Left renal cortex interstitium (tissue), 4 donors: Measurements from ENCODE around the gene ARFGAP1. TPM values are rescaled to one million over a fixed set of nuclear protein-coding genes. Genes with fewer than 3 reads are reported as not detected.
"Not testable (repeated sequence)": the region's sequence is repeated elsewhere in the genome, so short reads cannot be mapped to it uniquely, and the experiment has no call there.

ENCODE experiments used
- DNase-seq, 4 donors: peaks; one replicate each; pipeline ENCODE4 v3.0.0-alpha.2; 2013; ENCODE audit warnings: low read depth in 4 of 4, low spot score in 2 of 4, missing footprints in 1 of 4
- polyA plus RNA-seq, 4 donors: library from polyadenylated mRNA; unstranded; fragments of 120-200 nt; gene quantifications; one replicate each; pipeline ENCODE4 v1.2.1, GENCODE V29; 2013; ENCODE audit not compliant: insufficient read length in 4 of 4

Gene ARFGAP1
- polyA plus RNA-seq, 4 donors: 53.9 to 90.8 (median 73.9) TPM

DNA sequence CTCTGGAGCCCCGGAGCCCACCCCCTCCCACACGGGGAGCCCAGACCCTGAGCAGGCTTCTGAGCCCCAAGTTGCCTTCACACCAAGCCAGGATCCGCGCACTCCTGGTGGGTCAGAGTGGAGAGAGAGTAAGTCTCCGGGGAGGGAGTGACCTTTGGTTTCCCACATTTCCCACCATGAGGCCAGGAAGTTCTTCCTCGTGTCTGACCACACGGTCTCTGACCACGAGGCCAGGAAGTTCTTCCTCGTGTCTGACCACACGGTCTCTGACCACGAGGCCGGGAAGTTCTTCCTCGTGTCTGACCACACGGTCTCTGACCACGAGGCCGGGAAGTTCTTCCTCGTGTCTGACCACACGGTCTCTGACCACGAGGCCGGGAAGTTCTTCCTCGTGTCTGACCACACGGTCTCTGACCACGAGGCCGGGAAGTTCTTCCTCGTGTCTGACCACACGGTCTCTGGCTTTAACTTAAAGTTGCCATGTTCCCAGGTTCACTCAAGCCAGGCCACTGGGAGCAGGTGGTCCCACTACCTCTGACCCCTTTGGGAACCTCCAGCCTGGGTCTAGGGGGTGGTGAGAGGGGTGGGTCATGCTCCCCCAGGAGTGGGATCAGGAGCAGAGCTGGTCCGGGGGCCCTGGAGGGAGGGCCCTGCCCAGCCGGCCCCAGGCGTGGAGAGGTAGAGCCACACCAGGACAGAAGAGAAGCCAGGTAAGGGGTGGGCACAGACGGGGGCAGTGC, 33.5 kb downstream of the ARFGAP1 start:
- not testable (repeated sequence) for DNase-seq

DNA sequence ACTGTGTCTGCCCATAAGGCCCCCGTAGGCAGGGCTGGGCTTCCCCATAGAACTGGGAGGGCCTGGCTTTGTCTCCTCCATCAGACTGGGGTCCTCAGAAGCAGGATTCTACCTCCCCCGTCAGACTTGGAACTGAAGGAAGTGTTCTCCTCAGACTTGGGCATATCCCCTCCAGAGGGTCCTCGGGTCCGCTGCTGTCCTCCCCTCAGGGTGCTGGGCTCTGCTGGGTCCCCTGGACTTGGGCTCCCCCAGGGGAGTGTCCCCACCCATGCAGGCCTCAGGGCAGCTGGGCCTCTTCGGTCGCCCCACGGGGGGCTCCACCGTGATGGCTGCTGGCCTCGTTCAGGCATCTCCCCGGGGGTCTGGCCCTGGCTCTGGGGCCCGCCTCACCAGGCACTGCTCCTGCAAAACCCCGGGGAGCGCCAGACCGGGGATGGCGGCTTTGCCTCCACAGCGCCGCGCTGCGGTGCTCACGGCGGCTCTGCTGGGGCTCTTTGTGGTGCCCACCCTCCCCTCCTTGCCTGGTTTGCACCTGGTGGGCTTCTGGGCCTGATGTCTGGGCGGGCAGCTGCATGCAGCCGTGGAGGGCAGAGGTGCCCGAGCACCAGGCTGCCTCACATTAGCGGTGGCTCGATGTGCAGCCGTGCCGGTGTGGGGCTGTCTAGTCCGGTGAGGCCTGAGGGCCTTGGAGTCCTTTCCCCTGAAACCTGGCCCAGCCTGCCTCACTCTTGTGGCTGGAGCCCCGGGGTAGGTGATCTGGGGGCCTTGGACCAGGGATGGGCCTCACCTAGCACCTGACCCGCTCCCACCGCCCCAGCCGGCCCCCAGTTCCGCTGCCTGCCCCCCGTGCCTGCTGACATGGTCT, 34.3 kb downstream of the ARFGAP1 start:
- DNase-seq: no peak

DNA sequence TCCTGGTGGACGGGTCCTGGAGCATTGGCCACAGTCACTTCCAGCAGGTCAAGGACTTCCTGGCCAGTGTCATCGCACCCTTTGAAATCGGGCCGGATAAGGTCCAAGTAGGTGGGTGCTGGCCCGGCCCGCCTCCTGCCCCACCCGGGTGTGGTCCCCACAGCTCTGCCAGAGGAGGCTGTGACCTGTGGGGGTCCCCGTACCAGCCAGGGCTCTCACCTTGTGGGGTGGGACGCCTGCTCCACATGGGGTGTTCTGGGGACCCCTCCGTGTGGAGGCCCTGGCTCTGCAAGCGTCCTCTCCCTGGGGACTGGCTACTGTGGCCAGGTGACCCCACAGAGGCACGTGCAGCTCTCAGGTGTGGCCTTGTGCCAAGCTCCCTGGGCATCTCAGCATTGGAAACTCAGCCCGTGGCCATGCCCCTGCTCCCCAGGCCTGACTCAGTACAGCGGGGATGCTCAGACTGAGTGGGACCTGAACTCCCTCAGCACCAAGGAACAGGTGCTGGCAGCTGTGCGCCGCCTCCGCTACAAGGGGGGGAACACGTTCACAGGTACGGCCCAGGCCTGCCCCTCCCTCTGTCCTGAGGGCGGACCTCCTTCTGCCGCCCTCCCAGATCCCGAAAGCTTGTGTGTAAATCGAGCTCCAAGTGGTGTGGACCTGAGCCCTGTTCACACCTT, 35.1 kb downstream of the ARFGAP1 start:
- no peak for DNase-seq

DNA sequence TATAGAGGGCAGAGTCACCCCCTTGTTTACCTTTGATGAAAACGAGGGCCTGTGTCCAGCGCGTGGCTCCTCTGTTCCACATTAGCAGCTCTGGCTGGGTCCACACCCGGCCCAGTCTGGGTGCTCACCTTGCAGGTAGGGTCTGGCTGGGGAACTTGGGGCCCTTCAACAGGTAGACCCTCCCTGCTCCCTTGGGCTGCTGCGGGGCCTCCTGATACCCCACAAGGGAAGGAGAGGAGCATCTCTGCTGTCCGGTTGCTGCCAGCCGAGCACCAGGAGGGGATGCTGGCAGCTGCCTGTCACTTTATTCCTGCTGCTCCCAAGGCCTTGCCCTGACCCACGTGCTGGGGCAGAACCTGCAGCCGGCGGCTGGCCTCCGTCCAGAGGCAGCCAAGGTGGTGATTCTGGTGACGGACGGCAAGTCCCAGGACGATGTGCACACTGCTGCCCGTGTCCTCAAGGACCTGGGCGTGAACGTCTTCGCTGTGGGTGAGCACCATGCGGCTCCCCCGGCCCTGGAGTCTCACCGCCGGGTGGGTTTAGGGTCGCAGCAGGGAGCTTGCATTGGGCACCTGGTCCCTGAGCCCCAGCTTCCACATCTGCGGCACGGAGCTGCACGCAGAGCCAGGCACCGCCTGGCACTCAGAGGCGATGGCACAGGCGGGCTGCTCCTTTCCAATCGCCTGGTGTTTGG, 35.8 kb downstream of the ARFGAP1 start:
- DNase-seq: no peak

DNA sequence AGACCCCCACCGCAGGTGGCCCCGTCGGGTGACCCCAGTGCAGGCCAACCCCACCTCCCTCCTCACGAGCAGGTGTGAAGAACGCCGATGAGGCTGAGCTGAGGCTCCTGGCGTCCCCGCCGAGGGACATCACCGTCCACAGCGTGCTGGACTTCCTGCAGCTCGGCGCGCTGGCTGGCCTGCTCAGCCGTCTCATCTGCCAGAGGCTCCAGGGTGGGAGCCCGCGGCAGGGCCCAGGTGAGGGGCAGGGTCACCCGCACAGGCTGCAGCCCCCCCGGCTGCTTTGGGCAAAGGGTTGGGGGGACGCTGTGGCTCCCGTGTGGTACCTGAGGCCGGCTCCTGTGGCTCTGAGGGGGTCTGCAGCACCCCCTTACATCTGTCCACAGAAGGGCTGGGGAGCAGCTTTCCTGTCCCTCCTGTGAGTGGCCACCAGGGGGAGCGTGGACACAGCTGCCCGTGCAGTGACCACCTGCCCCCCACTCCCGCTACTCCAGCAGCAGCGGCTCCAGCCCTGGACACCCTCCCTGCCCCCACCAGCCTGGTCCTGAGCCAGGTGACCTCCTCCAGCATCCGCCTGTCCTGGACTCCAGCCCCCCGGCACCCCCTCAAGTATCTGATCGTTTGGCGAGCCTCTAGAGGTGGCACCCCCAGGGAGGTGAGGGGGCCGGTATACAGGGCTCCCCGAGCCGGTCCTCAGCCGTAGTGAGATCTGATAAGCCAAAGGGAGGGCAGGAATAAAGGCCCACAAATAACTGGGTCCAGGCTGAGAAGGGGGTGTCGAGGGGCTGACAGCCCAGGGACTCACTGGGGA, 36.9 kb downstream of the ARFGAP1 start:
- DNase-seq: no peak

DNA sequence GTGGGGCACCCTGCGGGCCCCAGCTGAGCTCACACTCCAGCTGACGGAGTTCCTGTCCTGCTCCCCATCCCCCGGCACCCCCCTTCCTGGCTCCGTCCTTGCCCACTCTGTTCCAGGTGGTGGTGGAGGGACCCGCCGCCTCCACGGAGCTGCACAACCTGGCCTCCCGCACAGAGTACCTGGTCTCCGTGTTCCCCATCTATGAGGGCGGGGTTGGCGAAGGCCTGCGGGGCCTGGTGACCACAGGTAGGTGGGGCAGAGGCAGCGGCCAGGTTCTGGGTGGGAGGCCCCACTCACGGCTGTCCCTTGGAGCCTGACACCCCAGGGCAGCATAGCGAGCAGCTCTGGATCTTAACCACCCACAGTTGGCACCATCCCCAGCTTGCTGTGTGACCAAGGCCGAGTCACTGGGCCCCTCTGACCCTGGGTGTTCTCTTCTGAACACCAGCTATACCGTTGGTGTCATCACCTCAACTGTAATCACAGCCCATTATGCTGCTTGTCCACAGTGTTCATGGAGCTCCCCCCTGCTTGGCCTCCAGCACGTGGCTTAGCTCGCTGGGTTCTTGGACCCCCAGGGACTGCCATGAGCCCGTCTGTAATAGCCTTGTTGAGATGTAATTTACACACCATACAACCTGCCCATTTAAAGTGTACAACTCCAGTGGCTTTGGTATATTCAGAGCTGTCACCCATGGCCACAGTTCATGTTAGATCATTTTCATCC, 37.8 kb downstream of the ARFGAP1 start:
- DNase-seq: no peak

DNA sequence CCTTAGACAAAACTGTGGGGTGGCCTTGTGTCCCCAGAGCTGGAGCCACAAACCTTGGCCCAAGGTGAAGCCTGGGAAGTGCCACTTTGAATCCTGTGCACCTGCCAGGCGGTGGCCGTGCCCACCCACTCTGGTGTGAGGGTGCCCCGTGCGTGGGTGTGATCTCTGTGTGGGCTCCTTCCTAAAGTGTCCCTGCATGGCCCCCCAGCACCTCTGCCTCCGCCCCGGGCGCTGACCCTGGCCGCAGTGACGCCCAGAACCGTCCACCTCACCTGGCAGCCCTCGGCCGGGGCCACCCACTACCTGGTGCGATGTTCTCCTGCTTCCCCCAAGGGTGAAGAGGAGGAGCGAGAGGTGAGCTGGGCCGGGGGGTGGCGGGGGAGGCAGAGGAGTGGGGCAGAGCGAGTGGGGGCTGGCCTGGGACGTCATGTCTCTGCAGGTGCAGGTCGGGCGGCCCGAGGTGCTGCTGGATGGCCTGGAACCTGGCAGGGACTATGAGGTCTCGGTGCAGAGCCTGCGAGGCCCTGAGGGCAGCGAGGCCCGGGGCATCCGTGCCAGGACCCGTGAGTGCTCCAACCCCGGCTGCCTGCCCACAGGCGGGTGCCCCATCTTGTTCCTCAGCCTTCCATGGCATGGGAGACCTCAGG, 38.7 kb downstream of the ARFGAP1 start:
- no peak for DNase-seq

DNA sequence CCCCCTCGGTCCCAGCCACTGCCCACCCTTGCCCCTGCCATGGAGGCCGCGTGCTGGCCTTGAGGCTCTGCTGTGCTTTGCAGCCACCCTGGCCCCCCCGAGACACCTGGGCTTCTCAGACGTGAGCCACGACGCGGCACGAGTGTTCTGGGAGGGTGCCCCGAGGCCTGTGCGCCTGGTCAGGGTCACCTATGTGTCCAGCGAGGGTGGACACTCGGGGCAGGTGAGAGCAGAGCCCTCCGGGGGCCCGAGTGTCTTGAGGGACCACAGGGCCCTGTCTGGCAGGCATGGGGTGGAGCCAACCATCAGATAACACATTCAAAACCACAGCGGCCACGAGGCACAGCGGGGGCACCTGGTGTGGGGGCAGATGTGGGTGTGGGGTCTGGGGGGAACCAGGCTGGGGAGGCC, 39.2 kb downstream of the ARFGAP1 start:
- no peak for DNase-seq

DNA sequence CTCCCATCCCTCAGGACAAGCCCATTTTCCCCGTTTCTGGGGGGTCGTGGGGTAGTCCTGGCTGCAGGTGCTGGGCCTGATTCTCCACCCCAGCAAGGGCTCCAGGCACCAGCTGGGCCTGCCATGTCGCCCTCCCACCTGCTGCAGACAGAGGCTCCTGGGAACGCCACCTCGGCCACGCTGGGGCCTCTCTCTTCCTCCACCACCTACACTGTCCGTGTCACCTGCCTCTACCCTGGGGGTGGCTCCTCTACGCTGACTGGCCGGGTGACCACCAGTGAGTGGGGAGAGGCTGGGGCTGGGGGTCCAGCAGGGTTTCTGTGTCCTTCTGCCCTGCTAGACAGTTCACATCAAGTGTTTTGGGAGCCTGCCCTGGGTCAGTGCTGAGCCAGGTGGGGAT, 39.7 kb downstream of the ARFGAP1 start:
- no peak for DNase-seq

DNA sequence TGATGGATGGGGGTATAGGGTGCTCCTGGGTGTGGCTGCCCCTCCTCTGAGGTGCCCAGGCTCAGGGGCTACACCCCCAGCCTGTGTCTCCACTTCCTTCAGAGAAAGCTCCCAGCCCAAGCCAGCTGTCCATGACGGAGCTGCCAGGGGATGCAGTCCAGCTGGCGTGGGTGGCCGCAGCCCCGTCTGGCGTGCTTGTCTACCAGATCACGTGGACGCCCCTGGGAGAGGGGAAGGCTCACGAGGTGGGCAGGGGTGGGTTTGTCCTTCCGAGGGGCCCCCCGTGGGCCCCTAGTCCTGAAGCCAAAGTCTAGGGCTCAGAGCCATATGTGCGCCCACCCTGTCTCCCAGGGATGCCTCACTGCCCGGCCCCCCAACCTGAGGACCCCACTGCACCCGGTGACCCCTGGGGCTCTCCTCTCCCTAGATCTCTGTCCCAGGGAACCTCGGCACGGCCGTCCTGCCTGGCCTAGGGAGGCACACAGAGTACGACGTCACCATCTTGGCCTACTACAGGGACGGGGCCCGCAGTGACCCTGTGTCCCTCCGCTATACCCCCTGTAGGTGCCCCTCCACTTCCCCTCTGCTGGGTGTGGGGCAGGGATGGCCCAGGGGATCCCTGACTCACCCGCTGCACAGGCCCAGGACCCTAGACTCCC, 40.2 kb downstream of the ARFGAP1 start:
- peak in 1 of 4 donors; percentile 45 for DNase-seq

DNA sequence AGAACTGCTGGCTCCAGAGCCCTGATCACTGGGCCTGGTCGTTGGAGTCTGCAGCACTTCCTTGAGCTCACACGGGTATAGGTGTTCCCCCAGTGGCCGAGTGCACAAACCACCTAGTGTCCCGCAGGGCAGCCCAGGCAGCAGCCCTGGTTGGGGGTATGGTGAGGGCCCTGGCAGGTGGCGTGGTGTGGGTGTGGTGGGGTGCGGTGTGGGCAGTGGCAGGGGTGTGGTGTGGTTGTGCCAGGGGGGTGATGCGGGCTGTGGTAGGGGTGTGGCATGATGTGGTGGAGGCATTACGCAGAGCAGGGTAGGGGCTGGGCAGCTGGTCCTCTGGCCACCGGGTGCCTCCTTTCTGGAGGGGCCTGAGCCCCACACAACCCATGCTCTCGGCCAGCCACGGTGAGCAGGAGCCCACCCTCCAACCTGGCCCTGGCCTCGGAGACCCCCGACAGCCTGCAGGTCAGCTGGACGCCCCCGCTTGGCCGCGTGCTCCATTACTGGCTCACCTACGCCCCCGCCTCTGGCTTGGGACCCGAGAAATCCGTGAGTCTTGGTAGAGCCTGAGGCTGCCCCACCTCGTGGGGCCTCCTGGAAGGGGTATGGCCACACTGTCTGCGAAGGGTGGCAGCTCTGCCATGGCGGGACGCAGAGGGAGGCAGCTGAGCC, 40.9 kb downstream of the ARFGAP1 start:
- DNase-seq: no peak

DNA sequence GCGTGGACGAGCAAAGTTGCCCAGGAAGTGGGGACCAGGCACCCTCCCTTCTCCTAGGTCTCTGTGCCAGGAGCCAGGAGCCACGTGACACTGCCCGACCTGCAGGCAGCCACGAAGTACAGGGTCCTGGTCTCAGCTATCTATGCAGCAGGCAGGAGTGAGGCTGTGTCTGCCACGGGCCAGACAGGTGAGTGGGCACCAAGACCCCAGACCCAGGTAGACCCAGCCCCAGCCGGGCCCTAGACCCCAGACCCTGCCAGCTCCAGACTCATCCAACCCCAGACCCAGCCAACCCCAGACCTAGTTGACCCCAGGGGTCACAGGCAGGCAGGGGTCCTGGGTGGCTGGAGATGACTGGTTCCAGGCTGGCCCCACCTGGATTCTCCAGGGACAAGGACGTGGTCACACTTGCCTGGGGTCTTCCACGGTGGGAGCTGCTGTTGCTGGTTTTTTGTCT, 41.4 kb downstream of the ARFGAP1 start:
- no peak for DNase-seq

DNA sequence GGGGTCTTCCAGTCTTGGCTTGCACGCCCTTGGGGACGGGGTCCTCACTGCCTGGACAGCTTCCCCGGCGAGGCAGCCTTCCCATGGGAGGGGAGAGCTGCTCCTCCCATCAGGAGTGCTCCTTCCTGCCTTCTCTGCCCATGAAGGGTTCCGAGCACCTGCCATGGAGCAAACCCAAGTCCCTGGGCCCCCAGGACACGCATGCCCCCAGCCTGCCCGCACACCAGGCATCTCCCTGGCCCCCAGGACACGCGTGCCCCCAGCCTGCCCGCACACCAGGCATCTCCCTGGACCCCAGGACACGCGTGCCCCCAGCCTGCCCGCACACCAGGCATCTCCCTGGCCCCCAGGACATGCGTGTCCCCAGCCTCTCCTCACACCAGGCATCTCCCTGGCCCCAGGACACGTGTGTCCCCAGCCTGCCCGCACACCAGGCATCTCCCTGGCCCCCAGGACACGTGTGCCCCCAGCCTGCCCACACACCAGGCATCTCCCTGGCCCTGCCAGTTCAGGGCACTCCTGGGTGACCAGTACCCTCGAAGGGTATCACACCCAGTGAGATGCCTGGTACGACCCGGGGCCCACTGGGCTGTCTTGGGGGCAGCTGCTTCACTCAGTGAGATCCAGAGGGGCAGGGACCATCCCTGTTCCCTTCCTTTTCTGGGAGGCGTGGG, 42.1 kb downstream of the ARFGAP1 start:
- no peak for DNase-seq

DNA sequence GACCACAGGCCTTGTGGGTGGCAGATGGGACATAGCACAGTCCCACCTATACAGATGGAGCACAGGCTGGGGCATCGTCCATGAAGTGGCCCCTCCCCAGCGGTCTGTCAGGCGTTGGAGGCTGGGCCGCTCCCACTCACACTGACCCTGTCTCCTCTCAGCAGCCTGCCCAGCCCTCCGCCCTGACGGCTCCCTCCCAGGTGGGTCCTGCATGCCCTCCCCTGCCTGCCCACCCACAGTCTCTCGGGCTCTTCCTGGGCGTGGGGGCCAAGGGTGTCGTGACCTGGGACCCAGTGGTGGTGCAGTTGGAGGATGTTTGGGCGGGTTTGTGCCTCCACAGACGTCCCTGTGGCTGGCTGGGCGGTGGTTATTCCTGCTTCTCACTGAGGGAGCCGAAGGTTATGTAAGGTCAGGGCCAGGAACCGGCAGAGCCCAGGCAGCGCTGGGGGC, 42.7 kb downstream of the ARFGAP1 start:
- no peak for DNase-seq

DNA sequence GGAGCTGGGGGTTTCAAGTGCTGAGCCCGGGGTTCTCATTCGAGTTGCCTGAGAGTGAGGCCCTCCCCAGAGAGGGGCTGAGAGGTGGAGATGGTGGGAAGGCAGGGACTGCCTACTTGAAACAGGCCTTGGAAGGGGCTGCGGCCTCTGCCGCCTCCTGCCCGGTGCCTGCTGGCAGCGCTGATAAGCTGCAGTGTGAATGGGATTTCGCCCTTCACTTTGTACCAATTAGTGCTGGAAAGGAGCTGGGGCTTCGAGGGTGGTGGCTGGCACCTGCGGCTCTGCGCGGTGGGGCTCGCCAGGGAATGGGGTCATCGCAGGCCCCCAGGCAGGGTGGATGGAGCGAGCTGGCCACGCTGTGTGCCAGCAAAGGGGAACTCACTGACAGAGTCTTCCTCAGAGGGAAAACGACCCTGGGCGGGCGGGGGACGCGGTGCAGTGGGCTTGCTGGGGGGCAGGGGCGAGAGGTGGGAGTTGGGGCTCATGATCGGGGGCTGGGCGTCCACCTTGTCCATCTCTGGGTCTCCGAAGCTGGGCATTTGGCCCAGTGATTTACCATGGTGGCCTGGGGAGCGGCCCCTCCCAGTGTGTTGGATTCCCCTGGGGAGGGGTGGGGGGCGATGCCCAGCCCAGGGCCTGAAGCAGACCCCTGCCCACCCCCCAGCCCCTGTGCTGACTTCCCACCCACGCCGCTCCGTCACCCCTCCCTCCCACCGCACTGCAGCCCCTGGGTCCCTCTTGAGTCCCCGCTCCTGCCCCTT, 43.3 kb downstream of the ARFGAP1 start:
- DNase-seq: no peak

DNA sequence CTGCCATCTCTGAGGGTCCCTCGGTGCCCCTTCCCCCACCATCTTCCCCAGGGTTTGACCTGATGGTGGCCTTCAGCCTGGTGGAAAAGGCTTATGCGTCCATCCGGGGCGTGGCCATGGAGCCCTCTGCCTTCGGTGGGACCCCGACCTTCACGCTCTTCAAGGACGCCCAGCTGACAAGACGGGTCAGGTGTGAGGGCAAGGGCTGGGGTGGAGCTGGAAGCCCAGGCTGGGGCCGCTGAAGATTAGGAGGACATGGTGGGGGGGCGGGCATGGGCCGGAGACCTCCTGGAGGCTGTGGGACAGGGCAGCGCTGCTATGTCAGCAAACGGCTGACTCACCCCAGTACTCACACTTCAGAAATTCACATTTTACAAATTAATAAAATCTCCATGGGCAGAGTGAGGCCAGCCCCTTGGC, 43.9 kb downstream of the ARFGAP1 start:
- no peak for DNase-seq
